ENCODE data around the gene DDX21. TPM values are rescaled to one million over a fixed set of nuclear protein-coding genes. Genes with fewer than 3 reads are reported as not detected.
"Not testable (repeated sequence)": the region's sequence is repeated elsewhere in the genome, so short reads cannot be mapped to it uniquely, and the experiment has no call there.

Gene DDX21
- total RNA-seq, 8 experiments from 2014 or later = 33.3 to 174 (median 58.0) TPM

DNA sequence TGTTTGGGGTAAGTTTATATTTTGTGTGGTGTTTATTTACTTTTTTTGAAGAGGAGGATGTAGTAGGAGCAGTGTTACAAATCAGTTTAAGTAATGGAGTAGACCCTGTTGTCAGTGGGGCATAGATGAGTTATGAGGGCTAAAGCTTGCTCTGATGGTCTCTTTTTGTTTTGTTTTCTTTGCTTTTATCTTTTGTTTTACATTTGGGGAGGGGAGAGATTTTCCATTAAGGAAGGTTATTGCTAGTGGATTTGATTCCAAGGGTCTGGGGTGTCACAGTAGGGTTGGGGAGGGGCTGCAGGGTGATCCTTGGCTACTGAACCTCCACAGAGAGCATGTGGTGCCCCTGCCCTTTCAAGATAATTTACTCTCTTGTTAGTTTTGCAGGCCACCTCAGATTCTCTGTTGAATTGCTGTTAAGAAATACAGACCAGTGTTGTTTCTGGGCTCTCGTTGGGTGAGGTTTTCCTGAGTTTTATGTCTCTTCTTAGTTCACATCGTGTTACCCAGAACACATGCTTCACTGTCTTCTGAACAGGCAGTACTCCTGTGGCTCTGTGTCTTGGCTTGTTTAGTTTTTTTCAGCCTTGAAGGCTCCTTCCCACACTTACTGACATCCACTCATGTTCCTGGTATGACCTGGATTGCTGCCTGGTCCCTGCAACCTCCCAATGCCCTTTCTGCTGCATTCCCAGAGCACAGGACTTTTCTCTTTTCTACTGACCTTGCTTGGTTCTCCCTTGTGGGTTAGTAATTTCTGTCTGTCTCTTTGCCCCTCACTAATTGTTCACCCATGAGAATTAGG, 36.9 kb downstream of the DDX21 start:
- peak in 1 of 8 experiments; percentile 14 for ATAC-seq (replicated peaks in 6 of 8)
- in situ Hi-C loops (cut with MboI; ENCODE audit: low pct_unique_long_range_greater_than_20kb in 2 of 9, low sequenced_read_pairs in 9 of 9, unreplicated experiment in 9 of 9) = no loop called here
- peaks cover 14 to 29% of the 10 kb centered on the region in 2 donors for H3K4me1 ChIP-seq (replicated peaks in 1 of 2)
- no peak overlapping the region for H3K27ac ChIP-seq
- 20 to 86% (median 66%) methylated on average over 1 to 2 of the region's 2 CpGs; no CpG with 5 or more reads in 4 of the 10 experiments for WGBS, 10 experiments
- no peak overlapping the region for H3K4me3 ChIP-seq

DNA sequence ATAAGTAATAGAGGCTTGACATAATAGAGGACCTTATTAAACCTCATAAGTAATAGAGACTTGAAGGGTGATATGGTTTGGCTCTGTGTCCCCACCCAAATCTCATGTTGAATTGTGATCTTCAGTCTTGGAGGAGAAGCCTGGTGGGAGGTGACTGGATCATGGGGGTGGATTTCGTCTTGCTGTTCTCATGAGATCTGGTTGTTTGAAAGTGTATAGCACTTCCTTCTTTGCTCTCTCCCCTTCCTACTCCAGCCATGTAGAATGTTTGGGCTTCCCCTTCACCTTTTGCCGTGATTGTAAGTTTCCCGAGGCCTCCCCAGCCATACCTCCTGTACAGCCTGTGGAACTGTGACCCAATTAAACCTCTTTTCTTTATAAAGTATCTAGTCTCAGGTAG, 41.2 kb downstream of the DDX21 start:
- Histone ChIP-seq H3K27ac (no peak overlapping the region), H3K4me3 (no peak overlapping the region), H3K4me1 (replicated peaks in 1 of 2) (peaks cover 8 to 13% of the 10 kb centered on the region in 2 donors)
- WGBS, 10 experiments = 79 to 100% (median 95%) methylated on average over 1 to 3 of the region's 3 CpGs; no CpG with 5 or more reads in 2 of the 10 experiments
- ATAC-seq (replicated peaks in 6 of 8) = no peak
- in situ Hi-C loops (cut with MboI; ENCODE audit: low pct_unique_long_range_greater_than_20kb in 2 of 9, low sequenced_read_pairs in 9 of 9, unreplicated experiment in 9 of 9) = no loop called here

DNA sequence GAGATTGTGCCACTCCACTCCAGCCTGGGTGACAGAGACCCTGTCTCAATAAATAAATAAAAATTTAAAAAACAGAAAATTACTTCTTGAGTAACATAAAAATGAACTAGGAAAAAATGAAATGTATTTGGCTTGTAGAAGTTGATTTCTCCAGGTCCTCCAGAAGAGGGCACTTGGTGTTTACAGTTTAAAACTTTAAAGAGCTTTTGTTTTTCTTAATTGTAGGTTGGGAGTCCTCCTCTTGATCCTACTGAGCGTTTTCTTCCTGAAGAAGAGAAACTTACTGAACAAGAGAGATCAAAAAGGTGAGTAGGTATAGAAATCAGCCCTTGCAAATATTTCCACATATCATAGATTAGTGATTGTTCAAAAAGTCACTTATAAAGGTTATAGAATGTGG, 48.9 kb downstream of the DDX21 start:
- no peak for ATAC-seq (replicated peaks in 6 of 8)
- H3K4me1 ChIP-seq (replicated peaks in 1 of 2) = no peaks in the 10 kb centered on the region
- H3K4me3 ChIP-seq = no peak overlapping the region
- in situ Hi-C loops (cut with MboI; ENCODE audit: low pct_unique_long_range_greater_than_20kb in 2 of 9, low sequenced_read_pairs in 9 of 9, unreplicated experiment in 9 of 9) = loop anchor here in 1 of 9 experiments (25.0 kb wide), 2 partner anchors 107 to 407 kb away; partner anchors contain the start of genes TACR2 and VPS26A
- H3K27ac ChIP-seq = no peak overlapping the region
- 0 to 67% (median 20%) methylated on average over 1 of the region's 1 CpG; no CpG with 5 or more reads in 3 of the 10 experiments for WGBS, 10 experiments

DNA sequence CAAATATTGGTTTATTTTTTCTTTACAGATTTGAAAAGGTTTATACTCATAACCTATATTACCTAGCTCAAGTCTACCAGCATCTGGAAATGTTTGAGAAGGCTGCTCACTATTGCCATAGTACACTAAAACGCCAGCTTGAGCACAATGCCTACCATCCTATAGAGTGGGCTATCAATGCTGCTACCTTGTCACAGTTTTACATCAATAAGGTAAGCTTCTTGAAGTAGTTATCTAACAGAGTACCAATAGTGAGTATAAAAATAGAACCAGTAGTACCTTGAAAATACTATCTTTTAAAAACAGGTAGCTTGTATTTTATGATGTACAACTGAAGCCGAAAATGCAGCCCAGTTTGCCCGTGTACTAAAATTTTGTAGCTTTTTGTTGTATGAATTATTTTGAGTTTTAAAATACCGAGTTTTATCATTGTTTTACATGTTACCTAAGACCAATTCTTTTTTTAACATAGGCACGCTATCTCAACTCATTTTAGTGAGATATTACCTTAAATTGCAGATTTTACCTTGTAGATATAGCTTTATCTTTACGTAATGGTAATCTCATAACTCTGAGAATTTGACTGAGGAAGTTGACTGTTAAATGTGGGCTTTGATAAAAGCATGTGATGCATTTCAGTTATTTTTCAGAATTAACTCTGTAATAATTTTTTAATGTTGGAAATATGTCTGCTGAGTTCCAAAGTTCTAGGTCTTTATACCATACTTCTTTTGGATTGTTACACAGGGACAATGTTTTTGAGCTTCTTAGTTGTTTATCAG, 49.9 kb downstream of the DDX21 start:
- no peak overlapping the region for H3K27ac ChIP-seq
- WGBS, 10 experiments = 83 to 100% (median 95%) methylated on average over 2 to 6 of the region's 6 CpGs
- no peak for ATAC-seq (replicated peaks in 6 of 8)
- in situ Hi-C loops (cut with MboI; ENCODE audit: low pct_unique_long_range_greater_than_20kb in 2 of 9, low sequenced_read_pairs in 9 of 9, unreplicated experiment in 9 of 9) = loop anchor here in 1 of 9 experiments (25.0 kb wide), 2 partner anchors 106 to 406 kb away; partner anchors contain the start of genes TACR2 and VPS26A
- no peaks in the 10 kb centered on the region for H3K4me1 ChIP-seq (replicated peaks in 1 of 2)
- no peak overlapping the region for H3K4me3 ChIP-seq

GRCh38 chr10:69007260-69007659, 51.3 kb downstream of the DDX21 start:
- no peak overlapping the region for H3K4me3 ChIP-seq
- in situ Hi-C loops (cut with MboI; ENCODE audit: low pct_unique_long_range_greater_than_20kb in 2 of 9, low sequenced_read_pairs in 9 of 9, unreplicated experiment in 9 of 9) = loop anchor here in 1 of 9 experiments (25.0 kb wide), 2 partner anchors 105 to 405 kb away; partner anchors contain the start of genes TACR2 and VPS26A
- 89 to 100% (median 100%) methylated on average over 1 to 3 of the region's 3 CpGs; no CpG with 5 or more reads in 1 of the 10 experiments for WGBS, 10 experiments
- no peak for ATAC-seq (replicated peaks in 6 of 8)
- H3K4me1 ChIP-seq (replicated peaks in 1 of 2) = no peaks in the 10 kb centered on the region
- no peak overlapping the region for H3K27ac ChIP-seq

DNA sequence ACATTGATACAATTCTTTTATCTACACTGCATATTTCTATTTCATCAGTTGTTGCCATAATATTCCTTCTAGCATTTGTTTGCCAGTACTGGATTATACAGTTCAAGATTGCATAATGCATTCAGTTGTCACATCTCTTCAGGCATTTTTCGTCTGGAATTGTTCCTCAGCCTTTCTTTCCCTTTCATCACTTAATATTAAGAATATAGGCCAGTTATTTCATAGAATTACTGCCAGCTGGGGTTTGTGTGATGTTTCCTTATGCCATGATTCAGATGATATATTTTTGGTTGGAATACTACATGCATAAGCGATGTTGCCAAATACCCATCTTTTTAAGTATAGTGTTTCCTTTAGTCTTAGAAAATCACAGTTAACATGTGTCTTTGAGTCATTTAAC, 53.4 kb downstream of the DDX21 start:
- Histone ChIP-seq H3K4me3 (no peak overlapping the region), H3K27ac (no peak overlapping the region), H3K4me1 (replicated peaks in 1 of 2) (no peaks in the 10 kb centered on the region)
- ATAC-seq (replicated peaks in 6 of 8) = no peak
- WGBS, 10 experiments = 50 to 100% (median 94%) methylated on average over 1 to 2 of the region's 2 CpGs
- in situ Hi-C loops (cut with MboI; ENCODE audit: low pct_unique_long_range_greater_than_20kb in 2 of 9, low sequenced_read_pairs in 9 of 9, unreplicated experiment in 9 of 9) = loop anchor here in 1 of 9 experiments (25.0 kb wide), 2 partner anchors 103 to 403 kb away; partner anchors contain the start of genes TACR2 and VPS26A

- no peak overlapping the region for H3K27ac ChIP-seq
- no peak overlapping the region for H3K4me3 ChIP-seq
- 0 to 67% (median 34%) methylated on average over 1 of the region's 1 CpG; no CpG with 5 or more reads in 2 of the 10 experiments for WGBS, 10 experiments
- in situ Hi-C loops (cut with MboI; ENCODE audit: low pct_unique_long_range_greater_than_20kb in 2 of 9, low sequenced_read_pairs in 9 of 9, unreplicated experiment in 9 of 9) = loop anchor here in 1 of 9 experiments (25.0 kb wide), 2 partner anchors 102 to 402 kb away; partner anchors contain the start of genes TACR2 and VPS26A
- ATAC-seq (replicated peaks in 6 of 8) = no peak
- no peaks in the 10 kb centered on the region for H3K4me1 ChIP-seq (replicated peaks in 1 of 2)
These were observed 54.2 kb downstream of the DDX21 start for GRCh38 chr10:69010151-69010640.

- not testable (repeated sequence) for H3K27ac ChIP-seq; ATAC-seq (replicated peaks in 6 of 8); H3K4me3 ChIP-seq; H3K4me1 ChIP-seq (replicated peaks in 1 of 2)
- in situ Hi-C loops (cut with MboI; ENCODE audit: low pct_unique_long_range_greater_than_20kb in 2 of 9, low sequenced_read_pairs in 9 of 9, unreplicated experiment in 9 of 9) = loop anchor here in 1 of 9 experiments (25.0 kb wide), 2 partner anchors 100 to 400 kb away; partner anchors contain the start of genes TACR2 and VPS26A
- 88 to 100% (median 100%) methylated on average over 1 to 2 of the region's 2 CpGs; no CpG with 5 or more reads in 4 of the 10 experiments for WGBS, 10 experiments
These were observed 56.8 kb downstream of the DDX21 start for GRCh38 chr10:69012778-69013177.

DNA sequence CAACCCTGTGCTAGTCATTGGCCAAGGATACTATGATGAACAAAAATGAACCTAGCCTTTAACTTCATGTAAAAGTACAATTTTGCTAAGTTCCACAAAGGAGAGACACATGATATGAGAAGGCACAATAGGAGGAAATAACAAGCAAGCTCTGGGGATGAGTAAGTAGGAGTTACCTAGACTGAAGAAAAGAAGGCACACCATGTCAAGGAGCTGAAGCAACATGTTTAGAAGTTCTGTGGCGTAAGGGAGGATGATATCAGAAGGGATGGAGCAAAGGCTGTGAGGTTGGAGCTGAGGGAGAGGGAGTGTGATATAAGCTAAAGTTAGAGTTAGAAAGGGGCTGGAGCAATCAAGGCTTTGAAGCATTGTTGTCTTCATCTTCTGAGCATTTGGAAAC, 58.2 kb downstream of the DDX21 start:
- Histone ChIP-seq H3K4me3 (no peak overlapping the region), H3K4me1 (replicated peaks in 1 of 2) (no peaks in the 10 kb centered on the region), H3K27ac (no peak overlapping the region)
- in situ Hi-C loops (cut with MboI; ENCODE audit: low pct_unique_long_range_greater_than_20kb in 2 of 9, low sequenced_read_pairs in 9 of 9, unreplicated experiment in 9 of 9) = loop anchor here in 1 of 9 experiments (25.0 kb wide), 2 partner anchors 98 to 398 kb away; partner anchors contain the start of genes TACR2 and VPS26A
- WGBS, 10 experiments = 86 to 100% (median 100%) methylated on average over 1 of the region's 1 CpG; no CpG with 5 or more reads in 2 of the 10 experiments
- ATAC-seq (replicated peaks in 6 of 8) = no peak

- ATAC-seq (replicated peaks in 6 of 8) = no peak
- Histone ChIP-seq H3K4me3 (no peak overlapping the region), H3K27ac (no peak overlapping the region), H3K4me1 (replicated peaks in 1 of 2) (no peaks in the 10 kb centered on the region)
- 67 to 100% (median 78%) methylated on average over 1 to 3 of the region's 3 CpGs; no CpG with 5 or more reads in 4 of the 10 experiments for WGBS, 10 experiments
- in situ Hi-C loops (cut with MboI; ENCODE audit: low pct_unique_long_range_greater_than_20kb in 2 of 9, low sequenced_read_pairs in 9 of 9, unreplicated experiment in 9 of 9) = loop anchor here in 1 of 9 experiments (25.0 kb wide), 2 partner anchors 94 to 394 kb away; partner anchors contain the start of genes TACR2 and VPS26A
These were observed 62.6 kb downstream of the DDX21 start for GRCh38 chr10:69018613-69019012.

DNA sequence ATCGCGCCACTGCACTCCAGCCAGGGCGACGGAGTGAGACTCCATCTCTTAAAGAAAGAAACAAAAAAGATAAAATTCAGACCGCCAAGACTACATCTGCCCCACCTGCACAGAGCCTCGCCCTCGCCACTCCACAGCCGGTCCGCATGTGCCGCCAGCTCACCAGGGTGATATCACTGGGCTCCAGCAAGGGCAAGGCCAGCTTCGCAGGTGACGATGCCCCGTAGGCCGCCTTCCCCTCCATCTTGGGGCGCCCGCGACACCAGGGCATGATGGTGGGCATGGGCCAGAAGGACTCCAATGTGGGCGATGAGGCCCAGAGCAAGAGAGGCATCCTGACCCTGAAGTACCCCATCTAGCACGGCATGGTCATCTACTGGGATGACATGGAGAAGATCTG, 66.6 kb downstream of the DDX21 start:
- Histone ChIP-seq H3K4me1 (replicated peaks in 1 of 2) (no peaks in the 10 kb centered on the region), H3K4me3 (no peak overlapping the region), H3K27ac (no peak overlapping the region)
- WGBS, 10 experiments = 87 to 100% (median 93%) methylated on average over 4 to 9 of the region's 19 CpGs; no CpG with 5 or more reads in 5 of the 10 experiments
- no peak for ATAC-seq (replicated peaks in 6 of 8)
- in situ Hi-C loops (cut with MboI; ENCODE audit: low pct_unique_long_range_greater_than_20kb in 2 of 9, low sequenced_read_pairs in 9 of 9, unreplicated experiment in 9 of 9) = loop anchor here in 1 of 9 experiments (25.0 kb wide), 2 partner anchors 90 to 390 kb away; partner anchors contain the start of genes TACR2 and VPS26A

- ATAC-seq (replicated peaks in 6 of 8) = no peak
- in situ Hi-C loops (cut with MboI; ENCODE audit: low pct_unique_long_range_greater_than_20kb in 2 of 9, low sequenced_read_pairs in 9 of 9, unreplicated experiment in 9 of 9) = no loop called here
- WGBS, 10 experiments = 0 to 90% (median 57%) methylated on average over 1 to 3 of the region's 4 CpGs; no CpG with 5 or more reads in 1 of the 10 experiments
- Histone ChIP-seq H3K4me1 (replicated peaks in 1 of 2) (no peaks in the 10 kb centered on the region), H3K27ac (no peak overlapping the region), H3K4me3 (no peak overlapping the region)
These were observed 69.5 kb downstream of the DDX21 start for GRCh38 chr10:69025370-69025896.

All from motor neuron (in vitro differentiated cells).